ENCODE results near the gene SPON2.

SPON2 gene

GRCh38 chr4:1208266-1208961, 36.0 kb upstream of the SPON2 start:
- no peak for DNase-seq

DNA sequence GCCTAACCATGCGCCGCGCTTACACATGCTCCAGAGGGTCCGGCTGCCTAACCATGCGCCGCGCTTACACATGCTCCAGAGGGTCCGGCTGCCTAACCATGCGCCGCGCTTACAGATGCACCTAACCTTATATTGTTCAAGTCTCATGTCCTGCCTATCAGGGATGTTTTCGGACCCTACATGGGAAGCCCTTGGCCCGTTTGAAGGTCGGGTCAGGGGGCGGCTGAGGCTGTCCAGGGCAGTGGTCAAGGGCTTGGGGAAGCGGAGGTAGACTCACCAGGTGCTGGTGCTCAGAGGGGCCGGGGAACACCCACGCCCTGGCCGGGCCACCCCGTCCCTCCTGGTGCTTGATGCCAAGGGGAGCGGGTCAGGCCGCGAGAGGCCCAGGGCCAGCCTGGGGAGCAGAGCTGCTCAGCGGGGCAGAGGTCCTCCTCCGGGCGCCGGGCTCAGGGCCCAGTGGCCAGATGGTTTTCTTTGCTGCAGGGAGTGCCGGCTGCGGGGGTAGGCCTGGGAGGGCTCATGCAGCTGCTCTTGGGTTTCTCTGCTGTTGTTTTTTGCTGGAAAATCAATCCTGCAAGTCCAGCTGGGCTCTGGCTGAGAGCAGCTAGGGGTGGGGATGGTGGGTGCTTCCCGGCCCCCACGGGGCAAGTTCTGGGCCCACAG, 35.4 kb upstream of the SPON2 start:
- no peak for DNase-seq

DNA sequence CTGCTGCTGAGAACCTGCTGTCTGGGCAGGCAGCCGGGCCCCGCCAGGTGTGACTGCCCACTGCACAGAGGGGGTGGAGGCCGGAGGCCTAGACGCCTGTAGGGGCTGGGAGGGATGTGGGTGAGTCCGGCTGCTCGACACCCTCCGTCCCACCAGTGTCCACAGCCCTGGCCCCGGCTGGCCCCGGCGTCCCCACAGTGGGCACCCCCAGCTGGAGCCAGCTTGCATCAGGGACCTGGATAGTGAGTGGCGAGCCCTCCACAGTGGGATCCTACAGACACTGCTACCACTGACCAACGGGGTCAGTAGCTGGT, 34.7 kb upstream of the SPON2 start:
- no peak for DNase-seq

DNA sequence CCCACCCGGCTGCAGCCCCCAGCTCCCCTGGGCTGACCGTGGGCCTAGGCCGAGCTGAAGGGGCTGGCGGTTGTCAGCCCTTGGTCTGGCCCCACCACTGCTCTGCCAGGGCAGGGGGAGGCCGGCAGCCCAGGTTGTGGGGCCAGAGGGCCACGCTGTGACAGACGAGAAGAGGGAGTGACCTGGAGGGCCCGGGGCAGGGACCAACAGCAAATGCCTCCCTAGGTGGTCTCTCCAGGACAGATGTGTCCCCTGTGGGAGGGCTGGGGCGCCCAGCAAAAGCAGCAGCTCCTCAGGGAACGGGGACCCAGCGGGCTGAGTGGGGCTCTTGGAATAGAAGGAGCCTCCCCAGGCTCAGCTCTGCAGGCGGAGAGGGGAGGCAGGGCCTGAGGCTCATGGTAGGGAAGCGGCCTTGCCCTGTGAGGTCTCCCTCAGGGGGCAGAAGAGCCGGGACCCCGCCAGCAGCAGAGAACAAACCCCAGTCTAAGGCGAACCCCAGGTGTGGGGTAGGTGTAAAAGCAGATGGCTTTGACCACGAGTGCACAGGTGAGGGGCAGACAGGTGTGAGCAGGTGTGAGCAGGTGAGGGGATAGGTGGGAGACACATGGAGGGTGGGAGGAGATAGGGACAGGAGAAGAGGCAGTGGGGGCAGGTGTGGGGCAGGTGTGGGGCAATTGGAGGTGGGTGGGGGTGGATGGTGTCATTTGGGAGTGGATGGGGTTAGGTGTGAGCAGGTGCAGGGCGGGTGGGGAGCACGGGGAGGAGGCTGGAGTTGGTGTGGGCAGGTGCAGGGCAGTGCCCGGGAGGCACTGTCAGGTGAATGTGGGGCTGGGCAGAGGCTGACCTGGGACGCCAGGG, 34.1 kb upstream of the SPON2 start:
- DNase-seq = no peak

DNA sequence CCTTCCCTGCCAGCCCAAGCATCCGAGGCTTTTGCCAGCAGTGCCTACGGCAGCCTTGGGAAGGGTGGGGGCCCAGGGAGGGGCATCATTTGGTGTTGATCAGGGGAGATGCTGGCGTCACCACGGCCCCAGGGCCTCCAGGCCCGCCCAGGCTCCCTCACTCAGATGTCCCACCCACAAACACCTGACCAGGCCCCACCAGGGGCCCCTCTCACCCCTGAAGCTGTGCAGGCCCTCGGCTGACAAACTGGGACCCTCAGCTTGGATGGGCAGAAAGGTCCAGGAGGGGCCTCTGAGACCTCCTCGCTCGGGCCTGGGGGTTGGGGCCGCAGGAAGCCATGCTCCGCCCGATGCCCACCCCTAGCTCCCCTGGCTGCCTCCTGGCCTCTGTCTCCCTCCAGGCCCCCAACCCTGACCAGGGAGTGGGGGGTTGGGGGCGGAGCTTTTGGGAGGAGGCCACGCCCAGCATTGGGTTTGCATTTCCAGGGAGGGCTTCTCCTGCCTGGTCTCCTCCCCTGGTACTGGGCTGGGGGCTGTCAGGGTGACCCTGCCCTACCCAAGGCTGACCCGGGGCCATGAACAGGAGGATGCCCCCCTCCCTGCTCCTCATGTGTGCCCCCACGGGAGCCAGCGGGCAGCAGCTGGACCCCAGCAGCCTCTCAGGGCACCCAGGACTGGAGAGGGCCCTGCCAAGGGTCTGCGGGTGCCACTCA, 33.4 kb upstream of the SPON2 start:
- no peak for DNase-seq

GRCh38 chr4:1204828-1205585, 32.6 kb upstream of the SPON2 start:
- no peak for DNase-seq

DNA sequence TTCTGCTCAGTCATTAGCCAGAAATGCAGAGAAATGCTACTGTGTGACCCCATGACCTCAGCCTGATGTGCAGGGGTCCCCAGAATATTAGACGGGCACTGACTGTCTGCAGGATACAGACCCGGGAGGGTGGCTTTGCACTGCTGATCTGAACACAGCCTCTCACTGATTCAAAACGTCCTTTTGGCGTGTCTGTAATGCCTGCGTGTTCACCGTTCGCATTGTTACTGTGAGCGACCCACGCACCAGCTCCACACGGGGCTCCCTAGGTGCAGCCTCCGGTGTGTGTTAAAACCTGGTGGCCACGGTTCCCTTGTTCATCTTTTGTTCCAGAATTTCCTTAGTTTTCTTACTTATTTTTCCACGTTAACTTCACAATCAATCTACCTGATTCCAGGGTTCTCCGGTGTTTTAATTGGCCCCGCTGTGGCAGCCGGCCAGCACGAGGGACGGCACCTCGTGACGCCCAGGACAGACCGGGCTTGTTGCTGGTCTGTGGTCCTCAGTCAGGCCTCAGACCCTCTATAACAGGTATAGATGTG, 32.0 kb upstream of the SPON2 start:
- no peak for DNase-seq

GRCh38 chr4:1203026-1203616, 30.7 kb upstream of the SPON2 start:
- no peak for DNase-seq

- no peak for DNase-seq
Observed at GRCh38 chr4:1202526-1203011, 30.2 kb upstream of the SPON2 start.

GRCh38 chr4:1201851-1202525, 29.6 kb upstream of the SPON2 start:
- no peak for DNase-seq

GRCh38 chr4:1200425-1201035, 28.1 kb upstream of the SPON2 start:
- no peak for DNase-seq

DNA sequence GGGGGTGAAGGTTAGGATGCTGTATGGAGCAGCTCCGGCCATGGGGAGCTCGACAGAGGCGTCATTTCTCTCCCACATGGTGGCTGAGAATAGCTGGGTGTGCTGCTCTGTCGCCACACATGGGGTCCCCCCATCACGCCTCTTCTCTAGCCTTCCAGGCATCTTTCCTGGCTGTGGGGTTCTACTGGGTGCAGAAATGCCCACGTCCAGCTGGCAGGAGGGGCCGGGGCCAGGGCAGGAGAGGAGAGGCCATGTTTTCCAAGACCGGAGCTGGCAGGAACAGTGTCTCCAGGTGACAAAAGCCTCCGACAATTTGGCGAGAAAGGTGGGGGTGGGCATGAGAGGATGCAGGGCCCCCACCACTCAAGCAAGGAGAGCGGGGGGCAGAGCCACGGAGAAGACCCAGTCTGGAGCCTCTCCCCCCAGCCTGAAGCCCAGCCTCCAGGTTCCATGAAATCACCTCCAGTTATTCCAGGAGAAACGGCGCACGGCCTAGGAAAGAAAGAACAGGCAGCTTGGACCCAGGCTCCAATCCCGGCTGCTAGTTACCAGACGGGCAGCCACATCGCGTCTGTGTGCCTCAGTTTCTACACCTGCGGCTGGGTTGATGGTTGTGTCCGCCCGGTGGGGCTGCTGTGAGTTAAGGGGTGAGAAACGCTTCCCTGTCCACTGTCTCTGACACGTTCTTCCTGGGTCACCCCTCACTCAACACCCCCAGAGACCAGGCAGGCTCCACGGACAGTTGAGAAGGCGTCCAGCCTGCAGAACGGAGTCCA, 27.4 kb upstream of the SPON2 start:
- DNase-seq = no peak

GRCh38 chr4:1198098-1198844, 25.9 kb upstream of the SPON2 start:
- no peak for DNase-seq

GRCh38 chr4:1196421-1197183, 24.2 kb upstream of the SPON2 start:
- DNase-seq = no peak

- no peak for DNase-seq
Observed at GRCh38 chr4:1195891-1196401, 23.6 kb upstream of the SPON2 start.

DNA sequence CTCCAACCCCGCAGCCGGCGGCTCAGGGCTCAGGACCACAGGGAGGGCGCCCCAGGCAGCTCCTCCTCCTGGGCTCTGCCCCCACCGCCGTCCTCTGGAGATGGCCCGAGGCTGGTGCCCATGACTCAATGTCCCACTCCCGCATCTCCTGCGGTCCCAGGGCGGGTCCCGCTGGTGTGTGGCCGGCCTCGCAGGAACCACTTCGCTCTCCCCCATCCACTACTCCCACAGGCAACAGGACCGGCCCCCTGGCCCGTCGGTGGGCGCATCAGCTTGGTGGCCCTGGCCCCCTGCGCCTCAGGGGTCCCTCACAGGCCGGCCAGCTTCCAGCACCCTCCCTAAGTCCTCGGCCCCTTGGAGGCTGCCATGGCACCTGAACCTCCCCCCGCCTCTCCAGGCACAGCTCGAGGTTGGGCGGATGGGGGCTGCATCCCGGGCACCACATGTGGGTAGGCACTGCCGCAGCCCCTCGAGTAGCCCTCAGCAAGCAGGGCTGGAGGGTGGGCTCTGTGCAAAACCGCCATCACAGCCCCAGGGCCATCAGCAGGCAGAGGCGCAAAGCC, 22.8 kb upstream of the SPON2 start:
- DNase-seq = no peak

GRCh38 chr4:1194010-1194900, 21.9 kb upstream of the SPON2 start:
- no peak for DNase-seq

Data from SHP77 treated with DMSO at 0.1 percent for 48 hours (cell line).